Bone marrow (tissue), 2 donors: ENCODE measurements around the gene STRBP.
"Not testable (repeated sequence)": the region's sequence is repeated elsewhere in the genome, so short reads cannot be mapped to it uniquely, and the experiment has no call there.

Experiments used
- DNase-seq, 2 donors: peaks; one replicate each; lab custom pipeline; 2025; lab: John Stamatoyannopoulos, UW

STRBP gene

GRCh38 chr9:123191680-123192079 lies 76.7 kb downstream of the STRBP start:
- no peak for DNase-seq

DNA sequence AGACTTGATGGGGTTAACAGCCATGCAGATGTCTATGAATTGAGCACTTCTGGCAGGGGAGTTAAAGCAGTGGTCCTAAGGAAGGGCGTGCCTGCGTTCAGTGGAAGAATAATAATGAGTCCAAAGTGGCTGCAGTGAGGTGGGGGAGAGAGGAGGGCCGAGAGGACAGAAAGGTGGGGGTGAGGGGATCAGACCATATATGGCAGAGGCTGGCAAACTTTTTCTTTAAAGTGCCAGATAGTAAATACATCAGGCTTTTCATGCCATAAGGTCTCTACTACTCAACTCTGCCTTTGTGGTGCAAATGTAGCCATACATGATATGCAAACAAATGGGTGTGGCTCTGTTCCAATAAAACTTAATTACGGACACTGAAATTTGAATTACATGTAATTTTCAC lies 77.1 kb downstream of the STRBP start:
- DNase-seq, result no peak

DNA sequence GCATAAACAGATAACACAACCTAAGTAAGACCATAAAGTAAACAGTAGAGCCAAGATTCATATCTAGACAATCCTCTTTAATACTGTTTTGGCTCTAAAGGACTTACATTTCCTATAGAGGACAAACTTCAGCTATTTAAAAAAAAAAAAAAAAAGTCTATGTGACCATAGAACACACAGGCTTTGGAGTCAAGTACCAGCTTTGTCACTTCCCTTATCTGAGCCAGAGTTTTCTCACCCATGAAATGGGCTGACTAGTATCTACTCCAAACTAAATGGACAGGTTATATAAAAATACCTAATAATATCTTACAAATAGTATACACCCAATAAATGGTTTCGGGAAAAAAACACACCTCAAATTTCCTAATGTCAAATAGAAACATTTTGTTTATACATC lies 81.3 kb downstream of the STRBP start:
- no peak for DNase-seq

- DNase-seq, result not testable (repeated sequence)
Measured at GRCh38 chr9:123186029-123186428, 82.4 kb downstream of the STRBP start.

GRCh38 chr9:123176949-123177348 lies 91.4 kb downstream of the STRBP start:
- no peak for DNase-seq

- DNase-seq, result no peak
Measured at GRCh38 chr9:123175854-123176629, 92.3 kb downstream of the STRBP start.

DNA sequence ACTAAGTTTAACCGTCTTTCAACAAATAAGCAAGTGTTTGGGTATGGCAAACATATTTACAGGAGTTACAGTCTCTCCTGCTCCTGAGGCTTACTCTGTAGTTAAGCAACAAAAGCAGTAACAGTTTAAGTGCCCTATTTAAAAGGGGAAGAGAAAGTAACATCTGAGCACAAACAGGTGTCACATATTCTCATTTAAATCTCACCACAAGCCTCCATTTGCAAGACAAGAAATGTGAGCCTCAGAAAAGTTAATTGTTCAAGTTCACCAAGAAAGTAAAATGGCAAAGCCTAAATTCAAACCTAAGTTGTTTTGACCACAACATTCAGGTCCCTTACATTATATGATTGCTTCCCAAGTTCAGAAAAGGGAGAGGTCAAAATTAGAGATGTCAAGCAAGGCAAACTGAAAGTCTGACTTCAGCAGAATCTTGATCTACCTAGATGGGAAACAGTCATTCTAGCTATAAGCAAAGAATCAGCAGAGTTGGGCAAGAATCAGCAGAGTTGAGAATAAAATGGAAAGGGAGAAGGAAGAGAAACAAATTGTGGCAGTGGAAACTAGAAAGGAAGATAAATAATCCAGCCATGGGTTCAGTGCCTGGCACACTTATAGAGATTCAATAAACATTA lies 93.4 kb downstream of the STRBP start:
- peak in 1 of 2 donors; percentile 4 for DNase-seq

DNA sequence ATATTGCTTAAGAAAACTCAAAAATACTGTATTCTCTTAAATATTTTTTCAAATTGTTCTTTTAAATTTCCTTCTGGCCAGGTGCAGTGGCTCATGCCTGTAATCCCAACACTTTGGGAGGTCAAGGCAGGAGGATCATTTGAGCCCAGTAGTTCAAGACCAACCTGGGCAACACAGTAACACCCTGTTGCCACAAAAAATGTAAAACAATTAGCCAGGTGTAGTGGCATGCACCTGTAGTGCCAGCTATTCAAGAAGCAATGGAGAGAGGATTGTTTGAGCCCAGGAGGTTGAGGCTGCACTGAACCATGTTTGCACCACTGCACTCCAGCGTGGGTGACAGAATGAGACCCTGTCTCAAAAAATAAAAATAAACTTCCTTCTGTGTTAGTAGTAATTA lies 94.3 kb downstream of the STRBP start:
- DNase-seq, result no peak

DNA sequence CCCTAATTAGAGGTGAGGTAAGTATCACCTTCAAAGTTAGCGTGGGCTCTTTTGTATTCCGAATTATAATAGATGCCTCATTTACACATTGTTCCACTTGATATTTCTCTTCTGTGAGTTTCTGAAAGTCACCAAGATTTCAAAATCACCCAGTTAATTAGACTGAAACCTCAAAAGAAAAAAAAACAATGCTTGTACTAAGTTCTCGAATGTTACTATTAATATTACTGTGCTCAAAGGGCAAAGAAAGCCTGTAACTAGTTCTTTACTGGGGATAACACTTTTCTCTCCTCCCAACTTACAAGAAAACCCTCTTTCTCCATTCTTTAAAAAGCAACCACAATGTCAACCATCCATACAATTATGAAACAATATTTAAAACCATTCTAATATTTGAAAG lies 98.5 kb downstream of the STRBP start:
- DNase-seq, result no peak

DNA sequence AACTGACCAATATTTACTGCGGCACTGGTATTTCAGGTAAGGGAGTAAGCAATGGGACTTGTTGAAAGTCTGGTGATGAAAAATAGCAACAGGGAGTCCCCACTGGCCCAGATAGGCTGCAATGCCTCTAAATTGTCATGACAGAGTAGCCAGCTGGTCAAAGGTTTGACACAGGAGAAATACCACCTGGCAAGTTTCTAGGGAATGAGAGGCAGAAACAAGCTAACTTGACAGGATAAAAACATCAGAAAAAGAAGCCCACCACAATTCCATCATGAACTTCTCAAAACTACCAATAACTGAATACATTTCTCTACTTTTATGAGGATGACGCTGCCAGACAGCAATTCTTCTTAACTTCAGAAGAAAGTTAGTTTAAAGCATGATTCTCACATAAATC lies 99.8 kb downstream of the STRBP start:
- no peak for DNase-seq

GRCh38 chr9:123167474-123167873 lies 100.9 kb downstream of the STRBP start:
- no peak for DNase-seq

DNA sequence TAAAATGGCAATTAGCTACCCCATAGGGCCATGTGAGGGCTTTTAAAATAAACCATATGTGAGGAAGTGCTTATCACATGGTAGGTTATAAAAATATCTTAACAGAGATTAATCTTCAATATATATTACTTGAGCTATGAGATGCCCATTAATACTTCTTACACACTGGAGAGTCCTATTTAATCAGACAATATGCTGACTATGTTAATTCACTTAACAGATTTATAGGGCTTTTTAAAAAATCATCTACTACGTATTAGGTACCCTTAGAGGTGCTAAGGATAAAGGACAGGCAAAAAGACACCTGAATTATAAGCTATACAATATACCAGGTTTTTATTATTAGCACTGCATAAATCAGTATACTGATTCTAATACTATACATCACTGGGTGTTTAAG lies 102.6 kb downstream of the STRBP start:
- DNase-seq, result no peak

DNA sequence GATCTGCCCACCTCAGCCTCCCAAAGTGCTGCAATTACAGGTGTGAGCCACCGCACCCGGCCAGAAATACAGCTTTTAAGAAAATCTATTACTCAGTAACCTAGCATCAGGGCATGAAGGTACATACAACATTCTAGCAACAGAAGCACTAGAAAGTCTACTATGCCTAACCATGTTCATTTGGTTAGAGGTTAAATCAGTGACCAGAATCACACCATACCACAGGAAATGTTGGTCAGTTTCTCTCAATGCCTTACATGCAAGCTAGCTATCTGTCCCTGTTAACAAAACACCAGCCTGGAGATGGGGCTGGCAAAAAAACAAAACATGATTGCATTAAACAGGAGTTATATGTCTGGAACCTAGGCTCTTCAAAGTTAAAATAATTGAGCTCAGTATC lies 104.1 kb downstream of the STRBP start:
- no peak for DNase-seq

DNA sequence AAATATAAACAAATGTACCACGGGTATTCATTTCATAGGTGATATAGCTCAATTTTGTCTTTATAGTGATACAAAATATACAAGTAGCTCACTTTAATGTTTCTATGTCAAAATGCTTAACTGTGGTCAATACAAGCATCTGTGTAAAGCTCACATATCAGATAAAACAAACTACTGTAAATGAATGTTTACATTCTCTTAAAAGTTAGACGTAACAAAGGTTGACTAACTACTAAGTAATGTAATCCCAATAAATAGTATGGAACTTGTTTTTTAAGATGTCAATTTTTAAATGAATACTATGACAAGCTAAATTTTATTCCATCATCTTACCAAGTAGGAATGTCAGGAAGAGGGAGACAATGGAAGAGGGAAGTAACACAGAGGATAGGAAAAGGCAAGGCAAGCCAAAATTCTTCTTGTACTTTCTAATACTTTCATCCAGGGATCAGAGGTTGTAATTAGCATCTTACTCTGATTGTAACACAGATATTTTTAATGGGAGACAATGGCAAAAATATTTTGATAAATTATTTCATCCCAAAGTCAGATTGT lies 105.5 kb downstream of the STRBP start:
- DNase-seq, result no peak

DNA sequence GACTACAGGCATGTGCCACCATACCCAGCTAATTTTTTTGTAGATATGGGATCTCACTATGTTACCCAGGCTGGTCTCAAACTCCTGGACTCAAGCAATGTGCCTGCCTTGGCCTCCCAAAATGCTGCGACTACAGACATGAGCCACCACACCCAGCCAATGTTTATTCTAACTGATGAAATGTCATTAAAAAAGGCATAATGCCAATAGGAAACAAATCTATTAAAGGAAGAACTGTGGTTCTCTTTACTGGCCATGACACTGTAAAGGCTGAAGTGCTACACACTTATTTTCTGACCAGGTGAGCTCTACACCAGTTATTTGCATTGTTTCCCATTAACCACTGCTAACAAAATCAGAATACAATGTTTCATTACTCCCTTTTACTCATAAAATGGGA lies 106.0 kb downstream of the STRBP start:
- no peak for DNase-seq

- DNase-seq, result no peak
Measured at GRCh38 chr9:123157221-123157620, 111.2 kb downstream of the STRBP start.

DNA sequence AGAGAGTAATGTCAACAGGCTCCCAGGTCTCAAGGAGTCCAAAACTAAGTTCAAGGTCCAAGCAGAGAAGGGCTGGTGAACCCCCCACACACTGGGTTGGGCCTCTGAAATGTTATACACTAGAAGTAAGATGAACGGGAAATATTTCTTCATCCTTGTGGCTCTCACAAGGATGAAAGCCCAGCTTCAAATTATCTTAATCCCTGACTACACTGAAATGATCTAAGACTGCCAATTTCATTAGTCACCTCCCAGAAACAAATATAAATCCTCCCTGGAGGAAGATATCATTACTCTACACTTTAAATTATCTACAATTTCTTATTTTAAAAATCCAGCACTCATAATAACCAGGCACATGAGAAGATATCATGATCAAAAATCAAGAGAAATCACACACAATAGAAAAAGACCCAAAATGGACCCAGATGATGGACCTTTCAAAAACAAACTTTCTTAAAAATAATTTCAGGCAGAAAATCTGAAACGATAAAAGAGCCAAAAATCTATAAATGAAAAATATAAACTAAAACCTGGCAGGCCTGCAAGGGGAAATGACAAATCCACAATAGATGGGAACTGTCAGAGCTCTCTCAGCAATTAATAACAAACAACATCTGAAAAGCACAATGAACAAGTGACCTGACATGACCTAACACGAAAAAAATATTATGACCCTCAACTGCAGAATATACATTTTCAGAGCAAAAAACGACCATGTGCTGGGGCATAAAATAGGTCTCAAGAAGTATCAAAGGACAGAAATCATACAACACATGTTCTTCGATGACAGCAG lies 117.5 kb downstream of the STRBP start:
- no peak for DNase-seq

GRCh38 chr9:123149067-123149466 lies 119.3 kb downstream of the STRBP start:
- DNase-seq, result no peak

DNA sequence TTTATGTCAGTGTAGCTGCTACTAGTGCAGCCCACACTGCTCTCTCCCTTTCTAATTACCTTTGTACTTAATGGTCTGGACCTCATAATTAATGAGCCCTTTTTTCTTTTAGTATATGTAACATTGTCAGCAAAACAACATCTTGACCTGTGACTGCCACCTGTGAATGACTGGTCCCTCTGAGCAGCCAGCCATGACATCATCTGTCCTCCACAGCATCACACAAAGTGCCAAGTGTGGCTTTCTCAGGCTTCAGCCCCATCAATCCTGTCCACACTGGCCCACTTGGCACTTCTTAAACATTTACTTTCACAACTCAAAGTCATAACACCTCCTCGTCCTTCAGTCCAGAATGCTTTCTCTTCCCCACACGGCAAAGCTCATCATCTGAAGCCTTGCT lies 130.2 kb downstream of the STRBP start:
- no peak for DNase-seq

DNA sequence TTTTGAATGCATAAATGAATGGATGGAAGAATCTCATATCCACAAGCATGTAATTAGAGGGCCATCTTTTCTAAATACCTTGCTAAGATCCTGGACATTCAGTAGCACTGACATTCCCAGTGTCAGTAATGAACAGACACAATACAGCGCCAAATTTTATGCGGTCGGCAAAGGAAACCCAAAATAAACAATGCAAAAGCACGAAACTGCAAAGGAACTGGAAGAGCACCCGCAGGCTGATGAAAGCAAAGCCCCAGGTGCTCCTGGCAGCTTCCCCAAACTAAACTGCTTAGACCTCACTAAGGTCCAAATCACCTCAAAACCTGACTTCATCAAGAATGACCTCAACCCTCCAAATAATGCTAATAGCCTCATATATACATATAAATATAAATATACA lies 133.0 kb downstream of the STRBP start:
- no peak for DNase-seq

DNA sequence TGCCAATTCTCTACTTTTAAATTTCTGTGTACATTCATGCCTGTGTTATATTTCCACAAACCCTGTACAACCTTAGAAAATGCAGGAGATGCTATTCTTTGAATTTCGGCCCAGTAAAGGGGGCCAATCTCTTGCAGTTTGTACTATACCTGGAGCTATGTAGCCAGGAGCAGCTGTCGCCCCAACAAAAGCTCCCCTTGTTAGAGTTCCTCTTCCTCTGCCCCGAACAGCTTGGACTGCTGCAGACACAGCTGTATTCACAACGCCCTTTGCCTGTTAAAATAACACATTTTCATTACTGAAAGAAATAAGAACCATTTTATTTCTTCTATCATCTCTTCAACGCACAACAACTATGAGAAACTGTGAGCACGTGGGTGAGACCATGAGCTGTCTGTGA lies 135.7 kb downstream of the STRBP start:
- no peak for DNase-seq

- DNase-seq, result no peak
Measured at GRCh38 chr9:123131993-123132392, 136.4 kb downstream of the STRBP start.

DNA sequence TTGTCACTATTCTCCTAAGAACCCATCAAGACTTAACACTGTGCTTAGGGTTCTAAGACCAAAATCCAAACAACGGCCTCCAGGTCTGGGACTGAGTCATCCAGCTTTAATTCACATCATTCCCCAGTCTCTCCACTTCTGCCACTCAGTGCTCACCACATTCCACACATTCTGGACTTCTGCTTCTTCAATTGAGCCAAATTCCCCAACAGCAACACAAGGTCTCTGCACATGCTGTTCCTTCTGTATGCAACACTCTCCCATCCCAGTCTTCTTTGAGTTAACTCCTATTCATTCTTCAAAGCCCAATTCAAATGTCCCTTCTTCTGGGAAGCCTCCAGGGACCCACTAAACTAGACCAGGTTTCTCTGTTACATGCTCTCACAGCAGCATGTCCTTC lies 137.1 kb downstream of the STRBP start:
- DNase-seq, result no peak
